Measurements from ENCODE around the gene ZBTB43. TPM values are rescaled to one million over a fixed set of nuclear protein-coding genes. Genes with fewer than 3 reads are reported as not detected.

ZBTB43 gene
- polyA plus RNA-seq, 1 donor from 2014 or later: 13.7 TPM

- Mint-ChIP-seq H3K4me1 (no peaks in the 10 kb centered on the region), H3K27me3 (peaks cover 19% of the 10 kb centered on the region), H3K27ac (no peak overlapping the region), H3K9me3 (no peaks in the 10 kb centered on the region), H3K4me3 (no peak overlapping the region), H3K36me3 (peaks cover 2% of the 10 kb centered on the region)
These were observed 46.5 kb downstream of the ZBTB43 start for GRCh38 chr9:126851286-126851880.

GRCh38 chr9:126852086-126852688 lies 47.3 kb downstream of the ZBTB43 start:
- H3K4me3 Mint-ChIP-seq: no peak overlapping the region
- H3K27ac Mint-ChIP-seq: no peak overlapping the region
- H3K4me1 Mint-ChIP-seq: no peaks in the 10 kb centered on the region
- H3K27me3 Mint-ChIP-seq: peaks cover 21% of the 10 kb centered on the region
- no peaks in the 10 kb centered on the region for H3K9me3 Mint-ChIP-seq
- peaks cover 2% of the 10 kb centered on the region for H3K36me3 Mint-ChIP-seq

GRCh38 chr9:126853667-126854066 lies 48.8 kb downstream of the ZBTB43 start:
- Mint-ChIP-seq H3K36me3 (peaks cover 2% of the 10 kb centered on the region), H3K4me1 (no peaks in the 10 kb centered on the region), H3K27me3 (peaks cover 24% of the 10 kb centered on the region), H3K4me3 (peak overlapping the region in 1 of 4 donors; percentile 51), H3K27ac (no peak overlapping the region), H3K9me3 (no peaks in the 10 kb centered on the region)

GRCh38 chr9:126854734-126855133 lies 49.9 kb downstream of the ZBTB43 start:
- peaks cover 24% of the 10 kb centered on the region for H3K27me3 Mint-ChIP-seq
- H3K4me3 Mint-ChIP-seq: no peak overlapping the region
- H3K9me3 Mint-ChIP-seq: no peaks in the 10 kb centered on the region
- H3K4me1 Mint-ChIP-seq: no peaks in the 10 kb centered on the region
- H3K36me3 Mint-ChIP-seq: peaks cover 2% of the 10 kb centered on the region
- H3K27ac Mint-ChIP-seq: no peak overlapping the region

GRCh38 chr9:126856326-126856877 lies 51.6 kb downstream of the ZBTB43 start:
- Mint-ChIP-seq H3K27me3 (peaks cover 18% of the 10 kb centered on the region), H3K27ac (no peak overlapping the region), H3K4me3 (peak overlapping the region in 2 of 4 donors; percentile 76 to 82), H3K4me1 (peaks cover 1 to 2% (median 2%) of the 10 kb centered on the region in 3 donors), H3K36me3 (no peaks in the 10 kb centered on the region), H3K9me3 (no peaks in the 10 kb centered on the region)

- no peaks in the 10 kb centered on the region for H3K36me3 Mint-ChIP-seq
- H3K9me3 Mint-ChIP-seq: no peaks in the 10 kb centered on the region
- peaks cover 10 to 12% (median 11%) of the 10 kb centered on the region in 3 donors for H3K4me1 Mint-ChIP-seq
These were observed 52.6 kb downstream of the ZBTB43 start for GRCh38 chr9:126857261-126857960.

GRCh38 chr9:126859111-126859510 lies 54.3 kb downstream of the ZBTB43 start:
- H3K9me3 Mint-ChIP-seq: no peaks in the 10 kb centered on the region
- H3K36me3 Mint-ChIP-seq: no peaks in the 10 kb centered on the region
- peak overlapping the region in 1 of 3 donors; percentile 82 for H3K27ac Mint-ChIP-seq
- H3K4me3 Mint-ChIP-seq: peak overlapping the region; percentile 80 to 94 (median 88)
- peaks cover 17 to 20% (median 20%) of the 10 kb centered on the region in 3 donors for H3K4me1 Mint-ChIP-seq
- H3K27me3 Mint-ChIP-seq: peaks cover 8% of the 10 kb centered on the region

More at GRCh38 chr9:126857261-126857960, 52.6 kb downstream of the ZBTB43 start:
- Mint-ChIP-seq H3K4me3 (peak overlapping the region in 2 of 4 donors; percentile 30 to 83), H3K27ac (peak overlapping the region in 1 of 3 donors; percentile 58), H3K27me3 (peaks cover 10% of the 10 kb centered on the region)

- H3K27me3 Mint-ChIP-seq: peaks cover 5% of the 10 kb centered on the region
- peaks cover 17 to 21% (median 20%) of the 10 kb centered on the region in 3 donors for H3K4me1 Mint-ChIP-seq
- peak within 1 kb of the TSS; percentile 86 to 98 (median 90) for H3K4me3 Mint-ChIP-seq
- H3K36me3 Mint-ChIP-seq: peaks cover 1% of the 10 kb centered on the region
- H3K27ac Mint-ChIP-seq: peak within 1 kb of the TSS; percentile 82 to 91 (median 89)
- H3K9me3 Mint-ChIP-seq: no peaks in the 10 kb centered on the region
These were observed 55.4 kb downstream of the ZBTB43 start, which contains the start of gene ZBTB34 for GRCh38 chr9:126860077-126860756. Gene ZBTB34, plus strand, starts transcription at chr9:126860639. Its CDS starts 18,761 bp downstream, at chr9:126879400.

GRCh38 chr9:126860757-126861466 lies 56.1 kb downstream of the ZBTB43 start:
- no peaks in the 10 kb centered on the region for H3K9me3 Mint-ChIP-seq
- peaks cover 5% of the 10 kb centered on the region for H3K27me3 Mint-ChIP-seq
- H3K27ac Mint-ChIP-seq: peak overlapping the region; percentile 63 to 91 (median 89)
- H3K4me1 Mint-ChIP-seq: peaks cover 17 to 21% (median 20%) of the 10 kb centered on the region in 3 donors
- peaks cover 3% of the 10 kb centered on the region for H3K36me3 Mint-ChIP-seq
- peak overlapping the region; percentile 86 to 98 (median 90) for H3K4me3 Mint-ChIP-seq

GRCh38 chr9:126861707-126862103 lies 56.9 kb downstream of the ZBTB43 start:
- H3K27me3 Mint-ChIP-seq: peaks cover 3% of the 10 kb centered on the region
- H3K4me1 Mint-ChIP-seq: peaks cover 17 to 27% (median 20%) of the 10 kb centered on the region in 3 donors
- no peaks in the 10 kb centered on the region for H3K9me3 Mint-ChIP-seq
- peak overlapping the region; percentile 63 to 91 (median 89) for H3K27ac Mint-ChIP-seq
- H3K4me3 Mint-ChIP-seq: peak overlapping the region; percentile 86 to 98 (median 90)
- H3K36me3 Mint-ChIP-seq: peaks cover 3% of the 10 kb centered on the region

GRCh38 chr9:126862104-126862761 lies 57.4 kb downstream of the ZBTB43 start:
- peak overlapping the region; percentile 63 to 91 (median 89) for H3K27ac Mint-ChIP-seq
- peaks cover 17 to 27% (median 20%) of the 10 kb centered on the region in 3 donors for H3K4me1 Mint-ChIP-seq
- H3K36me3 Mint-ChIP-seq: peaks cover 3% of the 10 kb centered on the region
- peak overlapping the region; percentile 86 to 98 (median 90) for H3K4me3 Mint-ChIP-seq
- peaks cover 3% of the 10 kb centered on the region for H3K27me3 Mint-ChIP-seq
- no peaks in the 10 kb centered on the region for H3K9me3 Mint-ChIP-seq

GRCh38 chr9:126864771-126865170 lies 59.9 kb downstream of the ZBTB43 start:
- Mint-ChIP-seq H3K27ac (no peak overlapping the region), H3K27me3 (no peaks in the 10 kb centered on the region), H3K4me1 (peaks cover 17 to 36% (median 20%) of the 10 kb centered on the region in 3 donors), H3K36me3 (peaks cover 4% of the 10 kb centered on the region), H3K4me3 (no peak overlapping the region), H3K9me3 (no peaks in the 10 kb centered on the region)

GRCh38 chr9:126869368-126869767 lies 64.5 kb downstream of the ZBTB43 start:
- Mint-ChIP-seq H3K4me1 (peaks cover 13 to 30% (median 13%) of the 10 kb centered on the region in 3 donors), H3K27me3 (no peaks in the 10 kb centered on the region), H3K4me3 (no peak overlapping the region), H3K9me3 (no peaks in the 10 kb centered on the region), H3K27ac (no peak overlapping the region), H3K36me3 (peaks cover 4% of the 10 kb centered on the region)

All from IgD-negative memory B cell (primary cell).